Stimulated activated CD8-positive, alpha-beta memory T cell treated with anti-CD3 and anti-CD28 coated beads, Interleukin-15, amount 100 ng/mL, for 24 hours (primary cell): Measurements from ENCODE around the gene CARD10.

Source experiments
- DNase-seq: peaks from one replicate; pipeline ENCODE4 v3.0.0-alpha.2; 2020; ENCODE audit warnings: low read depth

CARD10 gene, protein sequence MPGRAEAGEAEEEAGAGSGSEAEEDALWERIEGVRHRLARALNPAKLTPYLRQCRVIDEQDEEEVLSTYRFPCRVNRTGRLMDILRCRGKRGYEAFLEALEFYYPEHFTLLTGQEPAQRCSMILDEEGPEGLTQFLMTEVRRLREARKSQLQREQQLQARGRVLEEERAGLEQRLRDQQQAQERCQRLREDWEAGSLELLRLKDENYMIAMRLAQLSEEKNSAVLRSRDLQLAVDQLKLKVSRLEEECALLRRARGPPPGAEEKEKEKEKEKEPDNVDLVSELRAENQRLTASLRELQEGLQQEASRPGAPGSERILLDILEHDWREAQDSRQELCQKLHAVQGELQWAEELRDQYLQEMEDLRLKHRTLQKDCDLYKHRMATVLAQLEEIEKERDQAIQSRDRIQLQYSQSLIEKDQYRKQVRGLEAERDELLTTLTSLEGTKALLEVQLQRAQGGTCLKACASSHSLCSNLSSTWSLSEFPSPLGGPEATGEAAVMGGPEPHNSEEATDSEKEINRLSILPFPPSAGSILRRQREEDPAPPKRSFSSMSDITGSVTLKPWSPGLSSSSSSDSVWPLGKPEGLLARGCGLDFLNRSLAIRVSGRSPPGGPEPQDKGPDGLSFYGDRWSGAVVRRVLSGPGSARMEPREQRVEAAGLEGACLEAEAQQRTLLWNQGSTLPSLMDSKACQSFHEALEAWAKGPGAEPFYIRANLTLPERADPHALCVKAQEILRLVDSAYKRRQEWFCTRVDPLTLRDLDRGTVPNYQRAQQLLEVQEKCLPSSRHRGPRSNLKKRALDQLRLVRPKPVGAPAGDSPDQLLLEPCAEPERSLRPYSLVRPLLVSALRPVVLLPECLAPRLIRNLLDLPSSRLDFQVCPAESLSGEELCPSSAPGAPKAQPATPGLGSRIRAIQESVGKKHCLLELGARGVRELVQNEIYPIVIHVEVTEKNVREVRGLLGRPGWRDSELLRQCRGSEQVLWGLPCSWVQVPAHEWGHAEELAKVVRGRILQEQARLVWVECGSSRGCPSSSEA

DNA sequence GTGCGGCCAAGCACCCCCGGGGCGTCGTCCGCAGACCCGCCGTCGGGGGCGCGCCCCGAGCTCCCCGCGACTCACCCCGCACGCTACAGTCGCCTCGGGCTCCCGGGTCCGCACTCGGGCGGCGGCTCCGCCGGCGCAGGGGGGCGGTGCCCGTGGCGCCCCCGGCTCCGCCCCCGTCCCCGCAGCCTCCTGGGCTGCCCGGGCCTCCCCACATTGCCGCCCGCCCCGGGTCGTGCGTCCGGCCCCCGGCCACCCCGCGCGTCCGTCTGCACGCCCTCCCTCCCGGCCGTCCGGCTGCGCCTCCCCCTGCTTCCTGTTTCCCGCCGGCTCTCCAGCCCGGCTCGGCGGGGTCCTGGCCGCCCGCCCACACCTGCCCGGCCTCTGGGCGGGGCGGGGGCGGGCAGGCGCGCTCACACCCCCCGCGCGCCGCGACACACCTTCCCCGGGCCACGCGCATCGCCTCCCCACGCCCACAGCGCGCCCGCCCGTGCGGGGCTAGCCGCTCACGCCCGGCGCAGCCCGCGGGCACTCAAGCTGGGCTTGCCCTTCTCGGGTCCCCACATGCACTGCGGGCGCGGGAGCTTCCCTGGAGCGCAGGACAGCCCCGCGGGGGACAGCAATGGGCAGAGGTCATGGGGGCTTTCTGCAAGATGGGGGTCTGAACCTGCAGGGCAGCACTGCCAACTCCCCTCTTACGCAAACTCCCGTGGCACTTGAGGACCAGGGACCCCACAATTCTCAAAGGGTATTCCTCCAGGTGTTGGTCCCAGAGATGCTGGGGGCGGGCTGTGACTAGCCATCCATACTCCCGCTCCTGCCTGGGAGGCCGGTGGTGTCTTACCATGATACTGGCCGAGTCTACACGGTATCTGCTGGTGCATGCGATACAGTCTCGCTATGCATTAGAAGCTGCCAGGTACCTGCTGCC is at the start of gene CARD10:
Gene CARD10, minus strand, starts transcription at position 148 of the 928 bp plus-strand sequence. CDS start 215 bp downstream, outside the sequence.
- no peak for DNase-seq

DNA sequence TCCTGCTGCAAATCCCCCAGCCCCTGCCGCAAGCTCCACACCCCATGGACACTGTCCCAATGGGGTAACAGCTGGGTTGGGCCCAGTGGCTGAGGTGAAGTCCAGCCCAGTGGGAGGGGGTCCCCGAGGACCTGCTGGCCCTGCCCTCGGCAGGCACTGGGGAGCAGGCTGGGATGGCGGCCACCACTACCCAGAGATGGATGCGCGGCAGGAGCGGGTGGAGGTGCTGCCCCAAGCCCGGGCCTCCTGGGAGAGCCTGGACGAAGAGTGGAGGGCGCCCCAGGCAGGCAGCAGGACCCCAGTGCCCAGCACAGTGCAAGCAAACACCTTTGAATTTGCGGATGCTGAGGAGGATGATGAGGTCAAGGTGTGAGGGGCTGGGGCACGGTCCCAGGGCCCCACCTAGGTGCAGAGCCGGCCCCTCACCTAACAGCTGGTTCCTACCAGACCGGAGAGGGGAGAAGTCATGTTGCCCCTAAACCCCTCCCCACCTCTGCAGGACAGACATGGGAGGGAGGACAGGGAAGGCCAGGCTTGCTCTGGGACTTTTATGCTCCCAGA is 49.3 kb upstream of the CARD10 start:
- DNase-seq = no peak

DNA sequence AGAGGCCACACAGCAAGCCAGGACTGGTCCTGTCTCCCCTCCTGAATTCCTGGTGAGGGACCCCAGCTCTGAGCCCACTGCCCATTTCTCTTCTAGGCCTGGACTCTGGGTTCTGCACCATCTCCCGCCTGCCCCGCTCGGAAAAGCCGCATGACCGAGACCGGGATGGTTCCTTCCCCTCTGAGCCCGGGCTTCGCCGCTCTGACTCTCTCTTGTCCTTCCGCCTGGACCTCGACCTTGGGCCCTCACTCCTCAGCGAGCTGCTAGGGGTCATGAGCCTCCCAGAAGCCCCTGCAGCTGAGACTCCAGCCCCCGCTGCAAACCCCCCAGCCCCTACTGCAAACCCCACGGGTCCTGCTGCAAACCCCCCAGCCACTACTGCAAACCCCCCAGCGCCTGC is 48.8 kb upstream of the CARD10 start:
- no peak for DNase-seq

DNA sequence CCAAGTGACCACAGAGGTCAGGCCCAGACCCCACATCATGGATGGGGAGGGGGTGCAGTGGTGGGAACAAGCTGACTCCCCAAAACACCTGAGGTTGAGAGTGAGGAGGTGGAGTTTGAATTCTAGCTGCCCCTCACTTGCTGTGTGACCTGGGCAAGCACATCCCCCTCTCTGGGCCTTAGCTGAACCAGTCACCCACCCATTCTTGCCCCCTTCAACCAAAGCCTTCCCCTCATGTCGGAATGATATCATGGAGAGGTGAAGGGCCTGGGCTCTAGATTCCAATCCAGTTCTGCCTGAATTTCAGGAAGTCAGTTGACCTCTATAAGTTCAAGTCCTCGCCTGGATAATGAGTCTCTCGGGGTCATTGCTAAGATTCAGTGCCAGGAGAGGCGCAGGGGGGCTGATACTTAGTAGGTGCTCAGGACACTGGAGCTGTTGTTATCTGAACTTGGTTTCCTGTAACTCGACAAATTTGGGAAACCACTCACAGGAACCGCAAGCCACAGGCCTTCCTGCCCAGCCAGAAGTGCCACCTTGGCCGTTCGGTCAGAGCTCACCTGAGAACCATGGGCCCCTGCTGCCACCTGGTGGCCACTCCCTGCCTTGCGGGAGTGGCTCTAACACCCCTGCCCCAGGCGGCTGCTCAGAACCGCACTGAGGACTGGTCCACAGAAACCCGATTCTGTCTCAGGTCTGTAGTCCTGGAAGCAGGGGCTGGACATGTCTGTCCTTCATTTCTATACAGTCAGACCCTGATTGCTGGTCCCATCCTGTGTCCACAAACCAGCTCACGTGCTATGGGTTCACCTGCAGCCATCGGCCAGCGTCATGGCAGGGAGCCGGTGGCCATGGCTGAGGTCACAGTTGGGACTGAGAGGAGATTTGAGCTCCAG is 47.9 kb upstream of the CARD10 start:
- peak; percentile 89 for DNase-seq

DNA sequence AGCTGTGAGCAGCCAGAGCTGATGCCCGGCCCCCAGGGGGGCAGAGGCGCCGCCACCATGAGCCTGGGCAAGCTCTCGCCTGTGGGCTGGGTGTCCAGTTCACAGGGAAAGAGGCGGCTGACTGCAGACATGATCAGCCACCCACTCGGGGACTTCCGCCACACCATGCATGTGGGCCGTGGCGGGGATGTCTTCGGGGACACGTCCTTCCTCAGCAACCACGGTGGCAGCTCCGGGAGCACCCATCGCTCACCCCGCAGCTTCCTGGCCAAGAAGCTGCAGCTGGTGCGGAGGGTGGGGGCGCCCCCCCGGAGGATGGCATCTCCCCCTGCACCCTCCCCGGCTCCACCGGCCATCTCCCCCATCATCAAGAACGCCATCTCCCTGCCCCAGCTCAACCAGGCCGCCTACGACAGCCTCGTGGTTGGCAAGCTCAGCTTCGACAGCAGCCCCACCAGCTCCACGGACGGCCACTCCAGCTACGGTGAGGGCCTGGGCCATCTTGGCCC is 47.2 kb upstream of the CARD10 start:
- no peak for DNase-seq

DNA sequence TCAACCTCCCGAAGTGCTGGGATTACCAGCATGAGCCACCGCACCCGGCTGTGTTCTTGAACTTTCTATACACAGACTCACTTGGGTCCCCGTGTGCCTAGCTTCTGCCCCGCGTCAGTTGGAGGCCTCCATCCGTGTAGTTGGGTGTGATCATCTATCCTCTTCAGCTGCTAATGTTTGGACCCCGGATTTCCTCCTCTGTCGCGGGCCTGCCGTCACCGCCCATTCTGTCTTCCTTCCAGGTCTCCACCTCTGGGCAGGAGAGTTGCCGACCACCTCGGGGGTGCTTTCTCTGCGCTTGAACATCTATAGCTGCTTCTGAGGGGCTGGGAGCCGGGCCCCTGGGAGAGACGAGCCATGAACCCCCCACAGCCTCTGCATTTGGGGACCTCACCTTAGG is 46.6 kb upstream of the CARD10 start:
- no peak for DNase-seq

DNA sequence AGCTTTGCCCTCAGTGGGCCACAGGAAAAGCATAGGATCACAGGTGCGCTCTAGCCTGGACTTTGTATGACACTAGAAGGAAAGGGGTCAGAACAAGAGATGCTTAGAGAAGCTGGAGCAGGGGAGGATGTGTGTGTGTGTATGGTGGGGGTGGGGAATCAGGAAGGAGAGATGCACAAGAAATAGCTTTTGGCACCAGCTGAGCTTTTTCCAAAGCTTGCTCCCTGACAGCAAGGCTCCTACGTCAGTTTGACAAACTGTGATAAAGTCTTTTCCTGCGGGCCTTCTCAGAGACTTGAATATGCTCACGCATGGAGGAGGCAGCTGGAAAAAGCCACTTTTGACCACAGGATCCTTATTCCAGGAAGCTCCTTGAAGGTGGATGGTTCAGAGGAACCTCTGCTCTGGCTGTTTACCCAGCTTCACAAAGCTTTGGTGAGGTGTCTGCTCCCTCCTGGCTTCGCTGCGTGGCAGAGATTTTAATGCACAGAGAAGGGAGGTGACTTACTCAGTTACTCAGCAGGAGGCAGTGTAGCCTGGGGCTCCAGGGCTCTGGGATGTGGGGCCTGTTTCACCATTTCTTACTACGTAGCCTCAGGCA is 45.0 kb upstream of the CARD10 start:
- no peak for DNase-seq

DNA sequence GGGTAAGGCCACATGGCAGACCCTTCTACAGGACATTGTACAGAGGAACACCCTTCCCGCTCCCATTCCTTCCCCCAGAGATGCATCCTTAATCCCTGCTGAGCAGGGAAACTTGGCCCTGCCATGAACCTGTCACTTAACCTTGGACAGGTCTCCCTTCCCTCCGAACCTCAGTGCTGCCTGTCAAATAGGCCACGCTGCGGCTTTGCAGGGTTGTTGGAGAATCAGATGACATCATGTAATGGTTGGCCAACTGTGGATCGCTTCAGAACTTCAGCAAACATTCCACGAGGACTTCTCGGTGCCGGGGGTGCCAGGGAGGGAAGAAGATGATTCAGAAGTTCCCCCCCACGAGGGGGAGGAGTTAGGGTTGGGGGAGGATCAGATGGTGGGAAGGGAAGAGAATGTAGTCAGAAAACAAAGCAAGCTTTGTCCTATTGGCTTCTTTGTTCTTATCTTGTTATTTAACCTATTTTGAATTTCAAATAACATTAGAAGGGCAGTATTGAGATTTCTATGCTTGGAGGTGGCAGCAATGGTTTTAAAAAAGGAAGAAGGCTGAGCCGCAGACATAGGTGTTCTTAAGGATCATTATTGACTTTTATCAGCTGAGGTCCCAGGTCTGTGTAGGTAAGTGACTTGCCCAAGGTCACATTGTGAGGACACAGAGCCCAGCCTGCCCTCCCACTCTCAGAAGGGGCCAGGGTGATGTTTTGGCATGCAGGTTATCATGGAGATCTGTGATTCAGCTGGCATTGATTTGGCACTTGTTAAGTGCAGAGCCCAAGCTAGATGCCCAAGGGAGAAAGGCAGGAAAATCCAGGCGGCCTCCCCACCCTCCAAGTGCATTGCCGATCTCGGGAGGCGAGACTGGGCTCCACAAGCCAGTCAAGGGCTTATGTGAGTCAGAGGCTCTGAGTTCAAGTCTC is 44.2 kb upstream of the CARD10 start:
- no peak for DNase-seq

DNA sequence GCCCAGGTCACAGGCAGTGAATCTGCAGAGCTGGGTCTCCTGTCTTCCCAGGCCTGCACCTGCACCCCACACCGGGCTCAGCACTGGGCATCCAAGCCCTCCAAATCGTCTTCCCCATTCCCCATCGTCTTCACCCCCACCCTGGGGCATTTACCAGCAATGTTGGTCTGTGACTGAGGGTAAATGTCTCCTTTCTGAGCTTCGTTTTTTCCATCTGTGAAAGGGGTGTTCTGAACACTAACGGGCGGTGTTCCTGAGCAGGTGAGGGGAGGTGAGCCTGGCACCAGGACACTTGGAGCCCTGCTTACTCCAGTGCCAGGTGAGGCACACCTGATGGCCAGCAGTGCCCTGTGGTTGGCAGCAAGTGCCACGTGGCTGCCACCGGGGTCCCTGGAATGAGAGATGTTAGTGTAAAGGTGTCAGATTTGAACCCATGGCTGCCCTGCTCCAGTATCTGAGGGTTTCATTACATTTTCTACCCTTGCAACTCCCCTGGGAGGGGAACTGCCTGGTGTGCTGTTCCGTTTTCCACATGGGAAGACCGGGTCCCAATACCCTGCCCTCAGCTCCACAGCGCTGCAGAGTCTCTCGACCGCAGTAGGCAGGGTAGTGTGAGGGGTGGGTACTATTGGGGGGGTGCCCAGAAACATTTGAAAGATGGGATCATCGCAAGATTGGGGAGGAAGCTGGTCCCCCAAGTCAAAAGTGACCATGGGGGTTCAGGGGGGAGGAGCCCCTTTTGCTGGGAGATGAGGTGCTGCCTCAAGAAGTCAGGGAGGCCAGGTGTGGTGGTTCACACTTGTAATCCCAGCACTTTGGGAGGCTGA is 43.0 kb upstream of the CARD10 start:
- DNase-seq = no peak

DNA sequence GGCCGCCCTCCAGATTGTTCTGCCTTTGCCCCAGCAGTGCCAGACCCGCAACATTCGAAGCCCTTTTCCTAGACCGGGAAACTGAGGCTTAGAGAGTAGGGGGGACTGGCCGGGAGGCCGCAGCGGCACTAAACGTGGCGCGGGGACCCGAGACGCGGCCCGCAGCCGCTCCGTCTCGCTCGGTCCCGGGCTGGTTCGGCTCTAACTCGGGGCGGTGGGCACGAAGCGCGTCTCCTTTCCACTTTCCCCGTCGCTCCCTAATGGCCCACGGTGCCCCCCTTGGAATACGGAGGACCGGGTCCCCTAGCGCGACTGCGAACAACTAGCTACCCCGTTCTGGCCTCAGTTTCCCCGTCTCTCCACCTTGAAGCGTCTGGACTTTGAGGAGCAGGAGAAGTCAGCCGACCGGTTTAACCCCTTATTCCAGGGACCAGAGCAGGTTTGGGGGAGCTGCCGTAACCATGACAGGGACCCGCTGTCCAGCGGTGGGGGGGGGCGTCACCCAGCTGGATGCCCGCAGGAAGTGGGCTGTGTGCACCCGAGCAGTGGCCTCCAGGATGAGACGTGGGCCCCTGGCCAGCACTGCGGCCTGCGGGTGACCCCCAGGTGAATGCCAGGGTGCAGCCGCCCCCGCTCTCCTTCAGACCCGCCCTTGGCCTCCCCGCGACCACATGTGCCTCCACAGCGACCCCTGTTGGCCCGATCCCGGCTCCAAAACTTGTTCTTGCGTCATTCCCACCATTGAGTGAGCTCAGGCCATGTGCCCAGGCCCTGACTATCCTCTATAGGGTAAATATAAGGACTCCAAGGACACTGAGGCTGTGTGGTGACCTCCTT is 42.2 kb upstream of the CARD10 start:
- peak; percentile 66 for DNase-seq

DNA sequence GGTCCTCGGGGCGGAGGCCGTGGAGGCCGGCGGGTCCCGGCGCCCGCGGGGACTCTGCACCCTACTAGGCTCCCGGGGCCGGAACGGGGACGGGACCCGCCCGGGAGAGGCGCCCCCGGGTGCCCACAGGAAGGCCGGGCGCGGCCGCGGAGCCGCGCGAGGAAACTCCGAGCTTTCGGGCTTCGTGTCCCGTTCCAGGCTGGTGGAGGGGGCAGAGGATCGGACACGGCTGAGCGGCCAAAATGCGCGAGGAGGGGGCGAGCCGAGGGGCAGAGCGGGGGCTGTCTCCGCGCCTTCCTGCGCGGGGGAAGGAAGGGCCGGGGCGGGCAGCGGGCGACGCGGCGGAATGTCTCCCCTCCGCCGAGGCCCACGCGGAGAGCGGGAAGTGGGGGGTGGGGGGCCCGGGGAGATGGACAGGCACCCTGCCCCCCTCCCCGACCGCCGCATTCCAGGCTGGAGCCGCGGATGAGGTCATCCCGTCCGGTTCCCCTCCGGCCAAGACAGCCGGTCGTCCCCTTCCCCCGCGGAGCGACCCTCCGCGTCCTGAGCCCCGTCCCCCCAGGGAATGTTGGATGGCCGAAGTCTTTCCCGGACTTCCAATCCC is 41.5 kb upstream of the CARD10 start:
- no peak for DNase-seq

DNA sequence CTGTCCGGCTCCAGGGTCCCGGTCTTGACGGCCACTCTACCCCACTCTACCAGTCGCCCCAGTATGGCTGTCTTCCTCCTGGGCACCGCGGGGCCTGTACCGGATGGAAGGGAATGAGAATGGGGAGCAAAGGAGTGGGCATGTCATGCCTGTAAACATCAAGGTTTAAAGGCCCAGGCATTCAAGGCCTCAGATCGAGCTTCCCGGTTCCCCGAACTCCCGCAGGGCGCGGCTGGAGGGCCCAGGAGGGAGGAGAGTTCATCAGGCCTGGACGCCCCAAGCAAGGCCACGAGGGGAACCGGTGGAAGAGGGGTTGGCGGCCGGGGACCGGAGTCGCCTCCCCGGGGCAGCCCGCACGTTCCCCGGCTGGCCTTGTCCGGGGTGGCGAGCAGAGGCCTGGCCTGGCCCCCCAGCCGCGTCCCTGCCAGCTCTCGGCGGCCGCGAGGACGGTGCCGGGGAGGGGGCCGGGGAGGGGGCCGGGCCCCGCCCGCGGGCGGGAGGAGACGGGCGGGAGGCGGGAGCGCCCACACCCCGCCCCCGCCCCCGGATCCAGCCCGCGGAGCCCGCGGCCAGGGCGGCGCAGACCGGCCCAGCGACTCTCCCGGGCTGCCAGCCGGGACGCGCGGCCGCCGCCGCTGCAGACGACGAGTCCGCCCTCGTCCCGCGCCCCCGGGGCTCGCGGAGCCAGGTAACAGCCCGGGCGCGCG is 40.8 kb upstream of the CARD10 start, which contains the start of gene CDC42EP1:
Gene CDC42EP1, plus strand, starts transcription at position 580 of the 707 bp plus-strand sequence. CDS start 5,870 bp downstream, outside the sequence.
- DNase-seq = no peak

DNA sequence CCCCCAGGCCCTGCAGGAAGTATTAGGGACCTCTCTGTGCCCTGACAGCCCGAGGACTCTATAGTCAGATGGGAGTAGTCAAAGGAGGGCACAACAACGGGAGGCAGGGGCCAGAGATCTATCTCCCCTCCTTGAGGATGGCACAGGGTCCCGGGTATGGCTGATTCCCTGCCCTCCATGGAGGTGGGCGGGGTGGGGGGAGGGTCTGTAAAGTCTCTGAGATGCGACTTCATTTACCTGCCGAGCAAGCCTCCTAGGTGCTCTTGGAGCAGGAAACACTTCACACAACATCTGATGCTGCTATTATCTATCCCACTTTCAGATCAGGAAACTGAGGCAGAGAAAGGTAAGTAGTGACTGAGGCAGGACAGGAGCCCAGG is 40.3 kb upstream of the CARD10 start:
- no peak for DNase-seq

DNA sequence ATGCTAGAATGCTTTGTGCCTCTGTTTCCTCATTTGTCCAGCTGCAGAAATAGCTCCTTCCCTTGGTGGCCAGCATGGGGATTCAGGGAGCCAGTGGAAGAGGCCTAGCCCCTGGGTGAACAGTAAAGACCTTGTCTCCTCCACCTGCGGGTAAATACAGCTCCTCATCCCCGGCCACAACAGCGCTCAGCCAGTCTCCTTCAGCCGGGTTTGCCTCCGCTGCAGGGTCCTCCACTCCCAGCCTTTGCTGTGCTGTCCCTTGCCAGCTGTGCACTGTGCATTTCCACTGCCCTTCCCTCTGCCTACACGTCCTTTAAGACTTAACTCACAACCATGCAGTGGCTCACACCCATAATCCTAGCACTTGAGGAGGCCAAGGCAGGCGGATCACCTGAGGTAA is 39.6 kb upstream of the CARD10 start:
- no peak for DNase-seq

DNA sequence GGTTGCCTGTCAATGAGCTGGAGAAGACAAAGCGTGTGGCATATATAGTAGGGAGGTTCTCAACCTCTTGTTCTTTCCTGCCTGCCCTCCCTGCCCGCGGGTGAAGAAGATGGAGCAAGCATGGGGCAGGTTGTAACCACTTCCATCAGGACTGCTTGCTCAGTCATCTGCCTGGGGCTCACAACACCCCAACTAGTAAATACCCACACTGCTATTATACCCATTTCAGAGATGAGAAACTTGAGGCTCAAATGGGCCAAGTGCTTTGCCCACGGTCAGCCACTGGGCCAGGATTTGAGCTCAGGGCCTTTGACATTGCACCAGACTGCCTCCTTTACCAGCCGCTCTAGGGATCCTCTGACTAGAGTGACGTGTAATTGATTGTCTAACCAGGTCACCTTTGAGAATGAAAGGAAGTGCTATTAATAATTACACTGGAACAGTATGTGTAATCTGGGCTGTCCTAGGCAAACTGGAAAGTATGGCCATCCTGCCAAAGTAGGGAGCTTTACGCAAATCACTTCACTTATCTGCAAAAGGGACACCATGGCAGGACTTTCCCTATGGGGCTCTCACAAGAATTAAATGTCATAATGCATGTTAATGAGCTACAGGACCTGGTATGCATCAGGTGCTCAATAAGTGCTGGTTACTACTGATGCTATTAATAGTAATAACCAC is 38.2 kb upstream of the CARD10 start:
- DNase-seq = no peak
